Spleen (tissue), 7 donors: ENCODE results near the gene FHIP1A.

Experiments
- CTCF ChIP-seq, 11 experiments: fragments of 200-600 bp in 7 of 11; fragments of 450-650 bp in 4 of 11; sonication (generic) in 4 of 11; IDR thresholded peaks in 8 of 11; conservative IDR thresholded peaks in 3 of 11; 1 replicate in 7 of 11; 2 replicates in 4 of 11; pipeline versions ENCODE4 v1.4.0 to v1.8.0; 2016 to 2021; ENCODE audit warnings: antibody characterized with exemption in 11 of 11, inconsistent platforms in 4 of 11, mild to moderate bottlenecking in 1 of 11
- POLR2A ChIP-seq, 3 donors: fragments of 450-650 bp; IDR thresholded peaks; one replicate each; pipeline ENCODE4 v1.5.1; 2017; ENCODE audit warnings: antibody characterized with exemption in 3 of 3, mild to moderate bottlenecking in 1 of 3
- donor health status: DM: no; HTN: no; CAD: no; lungs with moderate emphysema.
- donor health status: DM: no; HTN: no; CAD: no.
- donor health status: DM: no; HTN: no; CAD: no.

- TF ChIP-seq CTCF (IDR thresholded peaks at IDR 0.05 in 8 of 11, conservative IDR thresholded peaks at IDR 0.05 in 3 of 11) (no peak), POLR2A (IDR thresholded peaks at IDR 0.05) (no peak)
Observed at GRCh38 chr4:151428346-151428745, 19.4 kb downstream of the FHIP1A start.
